HG03354 (cell line): ENCODE results near the gene XCR1.
"Not testable (repeated sequence)": the region's sequence is repeated elsewhere in the genome, so short reads cannot be mapped to it uniquely, and the experiment has no call there.

Source experiments
- ATAC-seq: cut with Tn5 transposase; IDR thresholded peaks from one replicate; pipeline ENCODE4 v1.9.1; 2021; ENCODE audit warnings: mild to moderate bottlenecking; ENCODE audit not compliant: unreplicated experiment, poor library complexity, severe bottlenecking

Gene XCR1

GRCh38 chr3:46049093-46049492, 21.8 kb upstream of the XCR1 start:
- ATAC-seq: no peak

DNA sequence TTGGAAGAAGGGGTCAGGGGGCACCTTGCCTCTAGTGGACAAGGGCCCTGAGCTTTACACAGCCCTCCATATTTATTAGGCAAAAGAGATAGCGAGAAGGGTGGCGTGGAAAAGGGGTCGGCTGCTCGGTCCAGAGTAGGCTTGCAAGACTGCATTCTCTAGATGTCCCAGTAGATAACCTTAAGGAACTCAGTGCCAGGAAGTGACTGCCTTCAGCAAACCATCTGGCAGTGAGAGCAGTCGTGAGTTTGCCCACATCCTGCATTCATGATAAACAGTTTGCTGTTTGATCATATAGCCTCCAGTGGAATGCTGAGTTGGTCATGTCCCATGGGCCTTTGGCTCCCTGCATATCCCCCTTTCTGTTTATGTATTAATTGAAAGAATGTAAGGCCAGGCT, 18.9 kb upstream of the XCR1 start:
- not testable (repeated sequence) for ATAC-seq

GRCh38 chr3:46038916-46039315, 11.6 kb upstream of the XCR1 start:
- ATAC-seq: no peak

GRCh38 chr3:46038071-46038470, 10.8 kb upstream of the XCR1 start:
- not testable (repeated sequence) for ATAC-seq

DNA sequence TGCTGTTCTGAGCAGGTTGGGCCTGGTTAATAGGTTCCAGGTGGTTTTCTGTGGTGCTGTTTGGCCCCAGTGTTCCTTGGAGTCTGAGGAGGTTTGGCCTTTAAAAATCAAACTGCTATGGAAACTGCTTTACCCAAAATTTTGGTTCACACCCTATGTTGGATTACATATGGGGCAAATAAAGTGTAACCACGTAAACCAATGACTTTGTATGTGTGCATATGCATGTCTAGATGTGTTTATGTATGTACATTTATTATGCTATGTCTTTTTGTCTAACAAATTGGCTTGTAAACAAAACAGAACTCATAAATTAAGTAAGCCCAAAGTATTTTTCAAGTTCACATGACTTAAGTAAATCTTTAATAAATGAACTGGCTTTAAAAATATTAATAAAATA, 8.9 kb upstream of the XCR1 start:
- ATAC-seq: no peak

GRCh38 chr3:46031747-46032146, 4.5 kb upstream of the XCR1 start:
- no peak for ATAC-seq

DNA sequence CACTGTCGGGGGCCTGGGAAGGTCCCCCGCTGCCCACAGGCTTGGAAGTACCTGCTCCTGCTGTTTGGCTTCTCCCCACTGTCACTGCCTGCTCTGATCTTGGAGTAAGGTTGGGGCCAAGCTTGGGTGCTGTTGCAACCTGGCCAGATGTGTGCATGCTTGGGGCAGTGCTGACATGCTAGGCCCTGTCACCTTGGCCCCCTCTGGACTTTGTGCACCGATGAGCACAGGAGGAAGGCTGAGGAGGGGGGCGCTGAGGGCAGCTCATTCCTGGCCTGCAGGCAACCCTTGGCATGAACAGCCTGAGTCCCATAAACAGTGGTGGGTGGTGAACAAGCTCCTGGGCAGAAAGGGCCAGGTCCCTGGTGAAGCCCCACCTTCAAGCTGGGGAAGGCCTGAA, 4.0 kb upstream of the XCR1 start:
- no peak for ATAC-seq

DNA sequence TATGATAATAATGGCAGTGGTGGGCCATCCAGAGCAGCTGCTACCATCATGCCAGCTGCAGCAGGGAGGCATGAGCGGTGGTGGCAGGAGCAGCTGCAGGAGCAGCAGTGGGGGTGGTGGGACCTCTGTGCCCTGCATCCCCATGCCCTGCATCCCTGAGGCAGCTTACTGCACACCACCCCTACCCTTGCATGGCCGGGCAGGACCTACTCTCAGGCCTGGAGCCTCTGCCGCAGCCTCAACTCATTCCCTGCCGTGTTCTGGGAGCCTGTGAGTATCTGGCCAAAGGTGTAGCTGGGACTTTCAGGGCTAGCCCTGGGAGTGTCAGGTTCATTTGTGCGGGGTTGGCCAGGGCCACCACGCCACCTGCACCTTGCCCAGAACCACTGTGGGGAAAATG, 3.3 kb upstream of the XCR1 start:
- ATAC-seq: no peak

DNA sequence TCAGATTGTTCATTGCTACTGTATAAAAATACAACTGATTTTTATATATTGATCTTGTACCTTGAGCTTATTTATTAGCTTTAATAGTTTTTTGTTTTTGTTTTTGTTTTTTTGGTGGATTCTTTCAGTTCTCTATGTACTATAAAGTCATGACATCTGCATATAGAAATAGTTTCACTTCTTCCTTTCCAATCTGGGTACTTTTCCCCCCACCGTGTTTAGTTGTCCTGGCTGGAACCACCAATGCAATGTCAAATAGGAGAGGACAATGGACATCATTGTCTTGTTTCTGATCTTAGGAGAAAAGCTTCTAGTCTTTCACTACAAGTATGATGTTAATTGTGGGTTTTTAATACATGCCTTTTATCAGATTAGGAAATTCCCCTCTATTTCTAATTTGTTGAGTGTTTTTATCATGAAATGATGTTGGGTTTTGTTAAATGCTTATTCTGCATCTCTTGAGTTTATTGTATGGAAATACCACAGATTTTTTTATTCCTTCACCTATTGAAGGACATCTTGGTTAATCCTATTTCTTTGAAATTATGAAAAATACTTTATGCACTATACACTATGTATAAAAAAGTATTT, 2.8 kb upstream of the XCR1 start:
- no peak for ATAC-seq

GRCh38 chr3:46027736-46028397, 584 bp upstream of the XCR1 start:
- no peak for ATAC-seq

DNA sequence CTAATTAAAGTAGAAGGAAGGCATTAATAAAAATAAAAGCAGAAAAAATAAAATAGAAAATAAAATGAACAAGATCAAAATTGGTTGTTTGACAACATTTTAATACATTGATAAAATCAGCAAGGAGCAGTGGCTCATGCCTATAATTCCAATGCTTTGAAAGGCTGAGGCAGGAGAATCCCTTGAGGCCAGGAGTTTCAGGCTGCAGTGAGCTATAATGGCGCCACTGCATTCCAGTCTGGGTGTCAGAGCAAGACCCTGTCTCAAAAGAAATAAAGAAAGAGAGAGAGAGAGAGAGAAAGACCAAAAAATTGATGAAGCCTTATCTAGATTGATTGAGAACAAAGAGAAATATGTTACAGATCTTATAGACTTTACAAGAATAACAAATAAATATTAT, 2.1 kb downstream of the XCR1 start:
- ATAC-seq: no peak

- ATAC-seq: no peak
Measured at GRCh38 chr3:46024131-46024530, 3.2 kb downstream of the XCR1 start.

DNA sequence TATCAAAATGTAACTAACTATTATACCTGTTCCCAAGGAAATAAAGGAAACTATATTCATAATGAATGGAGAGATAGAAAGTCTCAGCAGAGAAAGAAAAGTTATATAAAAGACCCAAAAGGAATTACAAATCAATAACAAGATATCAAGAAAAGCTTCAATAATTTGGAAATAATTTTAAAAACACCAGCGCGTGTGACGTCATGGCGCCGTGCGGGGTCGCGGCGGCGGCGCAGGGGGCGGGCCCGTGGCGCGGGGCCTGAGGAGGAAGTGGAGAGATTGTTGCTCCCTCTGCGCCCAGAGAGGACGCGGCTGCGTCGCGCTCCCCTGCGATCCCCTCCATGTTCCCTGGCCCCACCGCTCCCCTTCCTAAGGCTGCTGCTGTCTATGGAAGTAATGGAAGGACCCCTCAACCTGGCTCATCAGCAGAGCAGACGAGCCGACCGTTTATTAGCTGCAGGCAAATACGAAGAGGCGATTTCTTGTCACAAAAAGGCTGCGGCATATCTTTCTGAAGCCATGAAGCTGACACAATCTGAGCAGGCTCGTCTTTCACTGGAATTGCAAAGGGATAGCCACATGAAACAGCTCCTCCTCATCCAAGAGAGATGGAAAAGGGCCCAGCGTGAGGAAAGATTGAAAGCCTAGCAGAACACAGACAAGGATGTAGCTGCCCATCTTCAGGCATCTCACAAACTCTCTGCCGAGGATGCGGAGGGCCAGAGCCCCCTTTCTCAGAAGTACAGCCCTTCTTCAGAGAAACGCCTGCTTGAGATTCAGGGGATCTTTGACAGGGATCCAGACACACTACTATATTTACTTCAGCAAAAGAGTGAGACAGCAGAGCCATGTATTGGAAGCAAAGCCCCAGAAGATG, 4.1 kb downstream of the XCR1 start:
- no peak for ATAC-seq

- no peak for ATAC-seq
Measured at GRCh38 chr3:46021516-46021915, 5.8 kb downstream of the XCR1 start.

DNA sequence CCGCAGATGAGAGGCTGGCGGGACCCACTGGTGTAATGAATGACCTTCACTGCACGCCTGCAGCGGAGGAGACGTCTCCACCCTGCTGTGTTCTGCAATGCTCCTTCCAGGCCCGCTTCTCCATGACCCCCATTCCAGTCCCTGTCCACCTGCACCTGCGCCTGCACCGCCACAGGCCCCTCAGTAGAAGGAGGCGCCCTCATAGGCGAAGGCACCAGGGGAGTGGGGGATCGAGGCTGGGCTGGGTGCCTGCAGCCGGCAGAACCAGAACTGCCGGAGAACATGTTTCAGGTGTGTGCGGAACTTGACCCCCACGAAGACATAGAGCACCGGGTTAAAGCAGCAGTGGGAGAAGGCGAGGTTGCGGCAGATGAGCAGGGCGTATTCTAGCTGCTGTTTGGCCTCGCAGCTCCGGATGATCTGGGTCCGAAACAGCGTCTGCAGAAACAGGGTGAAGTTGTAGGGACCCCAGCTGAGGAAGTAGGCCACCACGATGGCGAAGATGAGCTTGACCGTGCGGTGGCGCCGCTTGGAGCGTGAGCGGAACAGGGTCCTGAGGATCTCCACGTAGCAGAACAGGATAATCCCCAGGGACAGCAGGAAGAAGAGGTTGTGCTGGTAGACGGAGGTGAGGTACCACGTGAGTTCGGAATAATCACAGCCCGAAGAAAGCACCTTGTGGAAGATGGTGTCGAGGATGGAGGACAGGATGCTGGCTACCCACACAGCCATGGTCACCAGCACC, 6.3 kb downstream of the XCR1 start:
- ATAC-seq: no peak

GRCh38 chr3:46019707-46020106, 7.6 kb downstream of the XCR1 start:
- no peak for ATAC-seq

GRCh38 chr3:46017720-46018119, 9.6 kb downstream of the XCR1 start:
- ATAC-seq: no peak

DNA sequence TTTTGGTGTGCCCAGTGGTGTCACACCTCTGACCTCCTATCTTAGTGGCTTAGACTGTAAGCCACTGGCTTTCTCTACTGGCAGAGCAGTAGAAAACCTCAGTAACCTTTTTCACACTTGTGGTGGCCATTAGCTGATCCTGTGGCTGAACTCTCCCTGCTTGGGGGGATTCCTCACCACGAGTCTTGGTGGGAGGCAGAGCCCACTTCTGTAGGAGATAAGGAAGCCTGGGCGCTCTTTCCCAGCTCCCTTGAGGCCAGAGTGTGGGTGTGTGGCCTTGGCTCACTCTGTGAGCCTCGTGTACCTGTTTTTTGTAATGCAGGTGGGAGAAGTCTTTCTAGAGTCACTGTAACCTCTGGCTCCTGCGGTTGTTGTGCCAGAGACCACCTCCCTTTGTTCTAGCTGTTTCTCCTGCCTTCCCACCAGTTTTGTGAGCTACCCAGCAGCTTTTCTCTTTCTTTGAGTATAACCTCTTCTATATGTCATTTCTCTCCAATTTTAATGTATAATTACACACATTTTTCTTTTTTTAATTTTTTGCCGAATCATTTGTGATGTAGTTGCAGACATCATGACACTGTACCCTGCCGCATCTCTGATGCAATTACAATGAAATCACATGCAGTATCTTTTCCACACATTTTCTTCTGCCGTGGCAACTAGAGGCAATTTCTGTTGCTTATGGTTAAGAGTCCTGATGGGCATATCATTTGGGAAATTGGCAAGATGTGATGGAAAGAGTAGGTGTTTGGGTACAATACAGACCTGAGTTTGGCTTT, 13.8 kb downstream of the XCR1 start:
- ATAC-seq: no peak

DNA sequence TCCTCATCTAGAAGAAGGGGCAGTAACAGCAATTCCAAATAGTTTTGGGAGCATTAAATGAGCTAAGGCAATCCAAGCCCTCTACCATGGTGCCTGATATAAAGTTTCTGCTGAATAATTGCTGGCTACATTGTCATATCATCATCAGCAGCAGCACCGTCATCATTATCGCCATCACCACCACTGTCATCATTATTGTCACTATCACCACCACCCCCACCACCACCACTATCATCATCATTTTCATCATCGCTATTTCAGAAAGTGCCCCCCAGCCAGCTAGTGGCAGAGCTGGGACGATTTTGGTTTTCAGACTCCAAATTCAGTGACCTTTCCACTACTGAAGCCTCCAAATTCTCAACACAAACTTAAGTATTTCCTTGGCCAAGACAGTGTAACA, 15.0 kb downstream of the XCR1 start:
- ATAC-seq: no peak
